Esophagus squamous epithelium (tissue), 4 donors: ENCODE measurements around the gene UBE2U.

ENCODE experiments used
- POLR2A ChIP-seq, 4 donors: fragments of 450-650 bp; IDR thresholded peaks; one replicate each; pipeline ENCODE4 v1.6.1; 2017; ENCODE audit warnings: antibody characterized with exemption in 4 of 4, mild to moderate bottlenecking in 4 of 4, moderate library complexity in 3 of 4
- TF ChIP-seq, protein P1 (sequence below), 6 experiments: fragments of 450-650 bp in 4 of 6; fragments of 200-600 bp in 2 of 6; sonication (generic) in 2 of 6; IDR thresholded peaks; one replicate each; pipeline ENCODE4 v1.5.1; 2016 to 2019; ENCODE audit warnings: antibody characterized with exemption in 6 of 6, mild to moderate bottlenecking in 4 of 6, moderate library complexity in 4 of 6

DNA sequence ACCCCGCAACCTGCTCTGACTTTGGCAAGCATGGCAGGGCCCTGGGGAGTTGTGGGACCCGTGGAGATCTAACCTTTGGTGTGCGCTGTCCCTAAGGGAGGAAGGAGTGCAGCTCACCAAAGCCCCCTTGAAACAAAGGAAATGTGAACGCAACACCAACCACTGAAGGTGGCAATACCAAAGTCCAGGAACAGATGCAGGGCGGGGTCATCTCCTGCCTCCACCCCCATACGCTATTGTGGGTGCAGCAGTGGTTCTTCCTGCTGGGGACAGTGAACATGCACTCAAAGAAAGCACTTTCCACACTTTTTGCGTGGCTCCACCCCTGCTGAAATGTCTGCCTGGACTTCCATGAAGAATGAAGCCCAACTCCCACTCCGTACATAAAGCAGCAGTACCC lies 93.0 kb downstream of the UBE2U start:
- no peak for TF ChIP-seq POLR2A (IDR thresholded peaks at IDR 0.05)
- TF ChIP-seq, protein P1, sequence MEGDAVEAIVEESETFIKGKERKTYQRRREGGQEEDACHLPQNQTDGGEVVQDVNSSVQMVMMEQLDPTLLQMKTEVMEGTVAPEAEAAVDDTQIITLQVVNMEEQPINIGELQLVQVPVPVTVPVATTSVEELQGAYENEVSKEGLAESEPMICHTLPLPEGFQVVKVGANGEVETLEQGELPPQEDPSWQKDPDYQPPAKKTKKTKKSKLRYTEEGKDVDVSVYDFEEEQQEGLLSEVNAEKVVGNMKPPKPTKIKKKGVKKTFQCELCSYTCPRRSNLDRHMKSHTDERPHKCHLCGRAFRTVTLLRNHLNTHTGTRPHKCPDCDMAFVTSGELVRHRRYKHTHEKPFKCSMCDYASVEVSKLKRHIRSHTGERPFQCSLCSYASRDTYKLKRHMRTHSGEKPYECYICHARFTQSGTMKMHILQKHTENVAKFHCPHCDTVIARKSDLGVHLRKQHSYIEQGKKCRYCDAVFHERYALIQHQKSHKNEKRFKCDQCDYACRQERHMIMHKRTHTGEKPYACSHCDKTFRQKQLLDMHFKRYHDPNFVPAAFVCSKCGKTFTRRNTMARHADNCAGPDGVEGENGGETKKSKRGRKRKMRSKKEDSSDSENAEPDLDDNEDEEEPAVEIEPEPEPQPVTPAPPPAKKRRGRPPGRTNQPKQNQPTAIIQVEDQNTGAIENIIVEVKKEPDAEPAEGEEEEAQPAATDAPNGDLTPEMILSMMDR (IDR thresholded peaks at IDR 0.05), result no peak
